ENCODE data around the gene RGS14. TPM values are rescaled to one million over a fixed set of nuclear protein-coding genes. Genes with fewer than 3 reads are reported as not detected.

RGS14 gene
- total and polyA plus RNA-seq, 9 donors, result 0.73 to 27.0 (median 7.2) TPM

GRCh38 chr5:177332031-177332895 lies 25.5 kb upstream of the RGS14 start:
- DNase-seq, result no peak
- intact Hi-C loops (cut with DNase I), result no loop called here
- no peaks in the 10 kb centered on the region for H3K9me3 ChIP-seq
- no peaks in the 10 kb centered on the region for H3K36me3 ChIP-seq
- no peak overlapping the region for H3K4me3 ChIP-seq
- H3K27me3 ChIP-seq, result no peaks in the 10 kb centered on the region
- H3K4me1 ChIP-seq (ENCODE audit: insufficient read depth), result no peaks in the 10 kb centered on the region
- no peak for TF ChIP-seq POLR2A (IDR thresholded peaks at IDR 0.05)
- no peak for TF ChIP-seq CTCF (IDR thresholded peaks at IDR 0.05)
- no peak for TF ChIP-seq EP300 (IDR thresholded peaks at IDR 0.05)
- 84 to 89% (median 87%) methylated on average over 33 to 35 of the region's 35 CpGs for WGBS, 3 donors
- no peak overlapping the region for H3K27ac ChIP-seq

DNA sequence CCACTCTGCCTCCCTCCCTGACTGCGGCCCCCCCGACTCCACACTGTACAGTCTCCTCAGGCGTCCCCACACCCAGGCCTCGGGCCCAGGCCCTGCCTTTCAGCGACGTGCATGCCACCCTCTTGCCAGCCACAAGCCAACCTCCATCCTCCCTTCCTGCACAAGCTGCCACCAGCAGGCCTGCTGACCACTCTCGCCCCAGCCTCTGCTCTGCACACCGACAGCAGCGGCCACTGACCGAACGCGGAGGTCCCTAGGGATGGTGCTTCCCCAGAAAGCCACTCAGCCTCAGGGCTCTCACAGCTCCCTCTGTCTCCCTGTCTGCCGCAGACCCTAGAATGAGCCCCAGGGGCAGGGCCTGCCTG lies 24.8 kb upstream of the RGS14 start:
- no peak for DNase-seq
- H3K27me3 ChIP-seq, result no peaks in the 10 kb centered on the region
- no peak overlapping the region for H3K4me3 ChIP-seq
- H3K27ac ChIP-seq, result no peak overlapping the region
- H3K36me3 ChIP-seq, result no peaks in the 10 kb centered on the region
- WGBS, 3 donors, result 91 to 96% (median 94%) methylated on average over 13 of the region's 13 CpGs
- no peaks in the 10 kb centered on the region for H3K9me3 ChIP-seq
- intact Hi-C loops (cut with DNase I), result no loop called here
- H3K4me1 ChIP-seq (ENCODE audit: insufficient read depth), result no peaks in the 10 kb centered on the region
- TF ChIP-seq EP300 (IDR thresholded peaks at IDR 0.05) (no peak), POLR2A (IDR thresholded peaks at IDR 0.05) (no peak), CTCF (IDR thresholded peaks at IDR 0.05) (no peak)

- intact Hi-C loops (cut with DNase I), result no loop called here
- Histone ChIP-seq H3K4me3 (no peak overlapping the region), H3K27ac (no peak overlapping the region), H3K9me3 (no peaks in the 10 kb centered on the region), H3K36me3 (no peaks in the 10 kb centered on the region), H3K27me3 (no peaks in the 10 kb centered on the region), H3K4me1 (ENCODE audit: insufficient read depth) (no peaks in the 10 kb centered on the region)
- DNase-seq, result no peak
- TF ChIP-seq POLR2A (IDR thresholded peaks at IDR 0.05), result no peak
- no peak for TF ChIP-seq EP300 (IDR thresholded peaks at IDR 0.05)
- TF ChIP-seq CTCF (IDR thresholded peaks at IDR 0.05), result no peak
- WGBS, 3 donors, result 88 to 91% (median 90%) methylated on average over 16 of the region's 16 CpGs
Measured at GRCh38 chr5:177333420-177334154, 24.1 kb upstream of the RGS14 start.

- DNase-seq, result no peak
- Histone ChIP-seq H3K9me3 (no peaks in the 10 kb centered on the region), H3K27ac (no peak overlapping the region), H3K36me3 (no peaks in the 10 kb centered on the region), H3K27me3 (no peaks in the 10 kb centered on the region), H3K4me3 (no peak overlapping the region), H3K4me1 (ENCODE audit: insufficient read depth) (no peaks in the 10 kb centered on the region)
- intact Hi-C loops (cut with DNase I), result no loop called here
- TF ChIP-seq EP300 (IDR thresholded peaks at IDR 0.05), result no peak
- no peak for TF ChIP-seq CTCF (IDR thresholded peaks at IDR 0.05)
- no peak for TF ChIP-seq POLR2A (IDR thresholded peaks at IDR 0.05)
- 67 to 83% (median 81%) methylated on average over 15 of the region's 15 CpGs for WGBS, 3 donors
Measured at GRCh38 chr5:177334155-177334551, 23.6 kb upstream of the RGS14 start.
